SK-N-SH (cell line): ENCODE results near the gene SPO11. TPM values are rescaled to one million over a fixed set of nuclear protein-coding genes. Genes with fewer than 3 reads are reported as not detected.

Source experiments
- CTCF ChIA-PET: fragments of 300-600, 350-600 bp; formaldehyde crosslinking; extraction: SDS; loops from one replicate; lab custom pipeline; 2021; lab: Yijun Ruan, JAX
- POLR2A ChIA-PET: fragments of 350-600 bp; sonication (Branson Sonifier 250); formaldehyde crosslinking; extraction: SDS; loops from one replicate; lab custom pipeline; 2020; ENCODE audit warnings: antibody characterized with exemption, inconsistent platforms; lab: Yijun Ruan, JAX
- DNase-seq: peaks from one replicate; pipeline ENCODE4 v3.0.0; 2012
- H2AFZ ChIP-seq: fragments of 200-600 bp; sonication (generic); 2 replicates; pipeline ENCODE4 v1.8.1; 2016; ENCODE audit warnings: antibody characterized with exemption, mild to moderate bottlenecking, low read depth
- H3F3A ChIP-seq: fragments of 200-600 bp; sonication (generic); replicated peaks from 2 replicates; pipeline ENCODE3; 2016; ENCODE audit warnings: antibody characterized with exemption, mild to moderate bottlenecking; ENCODE audit not compliant: insufficient read depth
- H3K27ac ChIP-seq, 2 experiments: fragments of 200-500 bp in 1 of 2; fragments of 200-600 bp in 1 of 2; sonication (Bioruptor generic) in 1 of 2; sonication (generic), shearing (Covaris generic) in 1 of 2; 2 replicates each; pipeline versions ENCODE4 v1.5.1 to v1.6.1; 2014 to 2016; ENCODE audit warnings: low read depth in 2 of 2, inconsistent platforms in 1 of 2, low read length in 1 of 2, mild to moderate bottlenecking in 1 of 2, mixed read lengths in 1 of 2
- H3K27me3 ChIP-seq: fragments of 200-600 bp; sonication (generic), shearing (Covaris generic); 2 replicates; pipeline ENCODE4 v1.6.1; 2016; ENCODE audit warnings: mixed run types; ENCODE audit not compliant: insufficient read depth
- H3K36me3 ChIP-seq, 2 experiments: fragments of 200-500 bp in 1 of 2; fragments of 200-600 bp in 1 of 2; sonication (Bioruptor generic) in 1 of 2; sonication (generic) in 1 of 2; replicated peaks in 1 of 2; 2 replicates each; pipeline versions ENCODE3 to v1.5.1; 2014 to 2016; ENCODE audit warnings: low read length in 1 of 2, mild to moderate bottlenecking in 1 of 2; ENCODE audit not compliant: insufficient read depth in 2 of 2, control insufficient read depth in 1 of 2
- H3K4me1 ChIP-seq, 2 experiments: fragments of 200-500 bp in 1 of 2; fragments of 200-600 bp in 1 of 2; sonication (Bioruptor generic) in 1 of 2; sonication (generic), shearing (Covaris generic) in 1 of 2; 2 replicates each; pipeline versions ENCODE4 v1.5.1 to v1.6.1; 2014 to 2016; ENCODE audit warnings: low read depth in 1 of 2, low read length in 1 of 2, mixed run types in 1 of 2; ENCODE audit not compliant: insufficient read depth in 2 of 2, control insufficient read depth in 1 of 2
- H3K4me2 ChIP-seq: fragments of 200-600 bp; sonication (generic), shearing (Covaris generic); 2 replicates; pipeline ENCODE4 v1.6.1; 2017; ENCODE audit warnings: mixed run types
- H3K4me3 ChIP-seq, 2 experiments: fragments of 200-500 bp in 1 of 2; fragments of 200-600 bp in 1 of 2; sonication (Bioruptor generic) in 1 of 2; sonication (generic), shearing (Covaris generic) in 1 of 2; 2 replicates each; pipeline versions ENCODE4 v1.5.1 to v1.8.1; 2014 to 2016; ENCODE audit warnings: low read depth in 2 of 2, inconsistent platforms in 1 of 2, low read length in 1 of 2, mild to moderate bottlenecking in 1 of 2, mixed read lengths in 1 of 2, moderate library complexity in 1 of 2
- H3K79me2 ChIP-seq: fragments of 200-600 bp; sonication (generic); 2 replicates; pipeline ENCODE4 v1.8.1; 2017; ENCODE audit warnings: mild to moderate bottlenecking; ENCODE audit not compliant: insufficient read depth
- H3K9ac ChIP-seq: fragments of 200-600 bp; sonication (generic); 2 replicates; pipeline ENCODE4 v1.6.1; 2017; ENCODE audit warnings: mixed run types
- H3K9me2 ChIP-seq: fragments of 200-600 bp; sonication (generic); 2 replicates; pipeline ENCODE4 v1.6.1; 2017; ENCODE audit warnings: mixed run types
- H3K9me3 ChIP-seq: fragments of 200-600 bp; sonication (generic); 2 replicates; pipeline ENCODE4 v1.6.1; 2017; ENCODE audit warnings: mixed run types, mild to moderate bottlenecking, moderate library complexity
- H4K20me1 ChIP-seq: fragments of 200-600 bp; sonication (generic); 2 replicates; pipeline ENCODE4 v1.6.1; 2017; ENCODE audit warnings: mild to moderate bottlenecking, mixed run types; ENCODE audit not compliant: insufficient read depth
- EP300 ChIP-seq, 2 experiments: IDR thresholded peaks; 2 replicates each; pipeline versions ENCODE4 v1.4.0 to v1.6.1; 2012; ENCODE audit warnings: borderline replicate concordance in 1 of 2, low read depth in 1 of 2, low read length in 1 of 2
- FOXJ3 ChIP-seq: sonication (generic); formaldehyde crosslinking; IDR thresholded peaks from 2 replicates; pipeline ENCODE4 v1.5.1; 2020; ENCODE audit warnings: mild to moderate bottlenecking, missing genetic modification reagents
- FOXM1 ChIP-seq: IDR thresholded peaks from 2 replicates; pipeline ENCODE4 v1.4.0; 2012; ENCODE audit warnings: low read depth, mild to moderate bottlenecking
- GATA2 ChIP-seq: sonication (generic); formaldehyde crosslinking; IDR thresholded peaks from 2 replicates; pipeline ENCODE4 v1.5.0; 2020; ENCODE audit warnings: mild to moderate bottlenecking, missing genetic modification reagents
- JUND ChIP-seq: IDR thresholded peaks from 2 replicates; pipeline ENCODE4 v1.4.0; 2012
- MEF2A ChIP-seq: IDR thresholded peaks from 2 replicates; pipeline ENCODE4 v1.4.0; 2012; ENCODE audit warnings: low read depth, borderline replicate concordance
- NRF1 ChIP-seq: IDR thresholded peaks from 2 replicates; pipeline ENCODE4 v1.6.1; 2012; ENCODE audit warnings: low read depth, mild to moderate bottlenecking, low read length
- RAD21 ChIP-seq: IDR thresholded peaks from 2 replicates; pipeline ENCODE4 v1.6.1; 2012; ENCODE audit warnings: mild to moderate bottlenecking, low read length
- RCOR1 ChIP-seq: fragments of 150-350 bp; IDR thresholded peaks from 2 replicates; pipeline ENCODE4 v1.6.1; 2017; ENCODE audit warnings: antibody characterized with exemption, low read length
- RFX5 ChIP-seq: IDR thresholded peaks from 2 replicates; pipeline ENCODE4 v1.6.1; 2012; ENCODE audit warnings: mild to moderate bottlenecking, improper control_type of control experiment, low read length
- RXRA ChIP-seq: IDR thresholded peaks from 2 replicates; pipeline ENCODE4 v1.4.0; 2012; ENCODE audit warnings: low read depth, mild to moderate bottlenecking, borderline replicate concordance
- SIN3A ChIP-seq: IDR thresholded peaks from 2 replicates; pipeline ENCODE4 v1.6.1; 2012; ENCODE audit warnings: low read depth, mild to moderate bottlenecking, low read length, moderate library complexity, borderline replicate concordance
- SMC3 ChIP-seq: IDR thresholded peaks from 2 replicates; pipeline ENCODE4 v1.6.1; 2012; ENCODE audit warnings: low read depth, low read length, improper control_type of control experiment
- TAF1 ChIP-seq: IDR thresholded peaks from 2 replicates; pipeline ENCODE4 v1.6.1; 2012; ENCODE audit warnings: low read depth, mild to moderate bottlenecking, low read length, moderate library complexity, borderline replicate concordance
- YY1 ChIP-seq: IDR thresholded peaks from 2 replicates; pipeline ENCODE4 v1.4.0; 2012; ENCODE audit warnings: low read depth, mild to moderate bottlenecking
- WGBS: methylation state at CpG from one replicate; pipeline ENCODE4 v1.1.6; 2017; ENCODE audit warnings: low lambda C conversion rate; 5-methylcytosine and 5-hydroxymethylcytosine counted together
- polyA plus RNA-seq, 3 experiments: library from polyadenylated mRNA; depleted of rRNA; stranded (reverse); fragments of >200 nt; gene quantifications; 2 replicates each; pipeline ENCODE4 v1.2.3, GENCODE V29; 2012
- TF ChIP-seq, protein P1 (sequence below): fragments of 150-350 bp; IDR thresholded peaks from 2 replicates; pipeline ENCODE4 v1.6.1; 2016; ENCODE audit warnings: mild to moderate bottlenecking, low read depth, low read length
- TF ChIP-seq, protein P2 (sequence below): IDR thresholded peaks from 2 replicates; pipeline ENCODE4 v1.4.0; 2012; ENCODE audit warnings: low read depth, borderline replicate concordance
- TF ChIP-seq, protein P3 (sequence below): IDR thresholded peaks from 2 replicates; pipeline ENCODE4 v1.4.0; 2012; ENCODE audit warnings: low read depth, borderline replicate concordance
- TF ChIP-seq, protein P4 (sequence below): IDR thresholded peaks from 2 replicates; pipeline ENCODE4 v1.6.1; 2012; ENCODE audit warnings: mild to moderate bottlenecking, low read depth, low read length, moderate library complexity

Gene SPO11
- polyA plus RNA-seq, 1 of the 3 experiments (the other 2 are of a cell fraction) = not detected

DNA sequence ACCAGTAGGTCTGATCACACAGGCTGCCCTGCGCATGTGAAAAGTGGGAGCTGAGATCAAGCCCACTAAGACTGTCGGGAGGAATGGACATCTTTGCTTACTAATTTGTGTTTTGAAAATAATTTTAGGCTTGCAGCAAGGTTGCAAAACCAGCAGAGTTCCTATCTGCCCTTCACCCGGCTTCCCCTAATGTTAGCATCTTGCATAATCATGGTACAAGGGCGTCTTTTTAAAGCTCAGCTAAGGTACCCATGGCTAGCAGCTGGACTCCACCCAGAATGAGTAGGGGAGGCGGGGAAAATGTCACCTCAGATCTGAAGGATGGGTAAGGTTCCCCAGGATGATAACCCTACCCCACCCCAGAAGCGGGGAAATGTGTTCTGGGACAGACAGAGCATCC is 37.9 kb upstream of the SPO11 start:
- WGBS = 27% methylated on average over 6 of the region's 6 CpGs
- TF ChIP-seq TAF1 = no peak
- TF ChIP-seq FOXJ3 = no peak
- no peak for TF ChIP-seq RXRA
- TF ChIP-seq YY1 = no peak
- TF ChIP-seq, protein P1, sequence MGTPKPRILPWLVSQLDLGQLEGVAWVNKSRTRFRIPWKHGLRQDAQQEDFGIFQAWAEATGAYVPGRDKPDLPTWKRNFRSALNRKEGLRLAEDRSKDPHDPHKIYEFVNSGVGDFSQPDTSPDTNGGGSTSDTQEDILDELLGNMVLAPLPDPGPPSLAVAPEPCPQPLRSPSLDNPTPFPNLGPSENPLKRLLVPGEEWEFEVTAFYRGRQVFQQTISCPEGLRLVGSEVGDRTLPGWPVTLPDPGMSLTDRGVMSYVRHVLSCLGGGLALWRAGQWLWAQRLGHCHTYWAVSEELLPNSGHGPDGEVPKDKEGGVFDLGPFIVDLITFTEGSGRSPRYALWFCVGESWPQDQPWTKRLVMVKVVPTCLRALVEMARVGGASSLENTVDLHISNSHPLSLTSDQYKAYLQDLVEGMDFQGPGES = no peak
- TF ChIP-seq EP300 (IDR thresholded peaks at IDR 0.05; ENCODE audit: borderline replicate concordance in 1 of 2, low read depth in 1 of 2, low read length in 1 of 2) = no peak
- TF ChIP-seq GATA2 (CRISPR knock-in tag) = no peak
- TF ChIP-seq RAD21 = no peak
- TF ChIP-seq FOXM1 = no peak
- TF ChIP-seq, protein P2, sequence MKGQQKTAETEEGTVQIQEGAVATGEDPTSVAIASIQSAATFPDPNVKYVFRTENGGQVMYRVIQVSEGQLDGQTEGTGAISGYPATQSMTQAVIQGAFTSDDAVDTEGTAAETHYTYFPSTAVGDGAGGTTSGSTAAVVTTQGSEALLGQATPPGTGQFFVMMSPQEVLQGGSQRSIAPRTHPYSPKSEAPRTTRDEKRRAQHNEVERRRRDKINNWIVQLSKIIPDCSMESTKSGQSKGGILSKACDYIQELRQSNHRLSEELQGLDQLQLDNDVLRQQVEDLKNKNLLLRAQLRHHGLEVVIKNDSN = no peak
- TF ChIP-seq, protein P3, sequence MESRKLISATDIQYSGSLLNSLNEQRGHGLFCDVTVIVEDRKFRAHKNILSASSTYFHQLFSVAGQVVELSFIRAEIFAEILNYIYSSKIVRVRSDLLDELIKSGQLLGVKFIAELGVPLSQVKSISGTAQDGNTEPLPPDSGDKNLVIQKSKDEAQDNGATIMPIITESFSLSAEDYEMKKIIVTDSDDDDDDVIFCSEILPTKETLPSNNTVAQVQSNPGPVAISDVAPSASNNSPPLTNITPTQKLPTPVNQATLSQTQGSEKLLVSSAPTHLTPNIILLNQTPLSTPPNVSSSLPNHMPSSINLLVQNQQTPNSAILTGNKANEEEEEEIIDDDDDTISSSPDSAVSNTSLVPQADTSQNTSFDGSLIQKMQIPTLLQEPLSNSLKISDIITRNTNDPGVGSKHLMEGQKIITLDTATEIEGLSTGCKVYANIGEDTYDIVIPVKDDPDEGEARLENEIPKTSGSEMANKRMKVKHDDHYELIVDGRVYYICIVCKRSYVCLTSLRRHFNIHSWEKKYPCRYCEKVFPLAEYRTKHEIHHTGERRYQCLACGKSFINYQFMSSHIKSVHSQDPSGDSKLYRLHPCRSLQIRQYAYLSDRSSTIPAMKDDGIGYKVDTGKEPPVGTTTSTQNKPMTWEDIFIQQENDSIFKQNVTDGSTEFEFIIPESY = no peak
- no peak for TF ChIP-seq JUND
- TF ChIP-seq MEF2A = no peak
- no peak for TF ChIP-seq NRF1
- no peak for TF ChIP-seq RFX5
- no peak for TF ChIP-seq SMC3
- TF ChIP-seq SIN3A = no peak
- no peak for TF ChIP-seq RCOR1
- TF ChIP-seq, protein P4, sequence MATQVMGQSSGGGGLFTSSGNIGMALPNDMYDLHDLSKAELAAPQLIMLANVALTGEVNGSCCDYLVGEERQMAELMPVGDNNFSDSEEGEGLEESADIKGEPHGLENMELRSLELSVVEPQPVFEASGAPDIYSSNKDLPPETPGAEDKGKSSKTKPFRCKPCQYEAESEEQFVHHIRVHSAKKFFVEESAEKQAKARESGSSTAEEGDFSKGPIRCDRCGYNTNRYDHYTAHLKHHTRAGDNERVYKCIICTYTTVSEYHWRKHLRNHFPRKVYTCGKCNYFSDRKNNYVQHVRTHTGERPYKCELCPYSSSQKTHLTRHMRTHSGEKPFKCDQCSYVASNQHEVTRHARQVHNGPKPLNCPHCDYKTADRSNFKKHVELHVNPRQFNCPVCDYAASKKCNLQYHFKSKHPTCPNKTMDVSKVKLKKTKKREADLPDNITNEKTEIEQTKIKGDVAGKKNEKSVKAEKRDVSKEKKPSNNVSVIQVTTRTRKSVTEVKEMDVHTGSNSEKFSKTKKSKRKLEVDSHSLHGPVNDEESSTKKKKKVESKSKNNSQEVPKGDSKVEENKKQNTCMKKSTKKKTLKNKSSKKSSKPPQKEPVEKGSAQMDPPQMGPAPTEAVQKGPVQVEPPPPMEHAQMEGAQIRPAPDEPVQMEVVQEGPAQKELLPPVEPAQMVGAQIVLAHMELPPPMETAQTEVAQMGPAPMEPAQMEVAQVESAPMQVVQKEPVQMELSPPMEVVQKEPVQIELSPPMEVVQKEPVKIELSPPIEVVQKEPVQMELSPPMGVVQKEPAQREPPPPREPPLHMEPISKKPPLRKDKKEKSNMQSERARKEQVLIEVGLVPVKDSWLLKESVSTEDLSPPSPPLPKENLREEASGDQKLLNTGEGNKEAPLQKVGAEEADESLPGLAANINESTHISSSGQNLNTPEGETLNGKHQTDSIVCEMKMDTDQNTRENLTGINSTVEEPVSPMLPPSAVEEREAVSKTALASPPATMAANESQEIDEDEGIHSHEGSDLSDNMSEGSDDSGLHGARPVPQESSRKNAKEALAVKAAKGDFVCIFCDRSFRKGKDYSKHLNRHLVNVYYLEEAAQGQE = no peak
- TF ChIP-seq, all 33 proteins: peak for 0
- no peak for DNase-seq
- no peak overlapping the region for H3K9ac ChIP-seq
- no peaks in the 10 kb centered on the region for H3F3A ChIP-seq
- no peak overlapping the region for H2AFZ ChIP-seq
- H3K4me3 ChIP-seq = no peak overlapping the region
- H4K20me1 ChIP-seq = no peaks in the 10 kb centered on the region
- H3K36me3 ChIP-seq = no peaks in the 10 kb centered on the region
- H3K27me3 ChIP-seq = no peaks in the 10 kb centered on the region
- ChIA-PET POLR2A (no interaction called here), CTCF (no interaction called here)
- no peaks in the 10 kb centered on the region for H3K9me3 ChIP-seq
- no peak overlapping the region for H3K27ac ChIP-seq
- H3K79me2 ChIP-seq = no peaks in the 10 kb centered on the region
- H3K4me2 ChIP-seq = no peak overlapping the region
- no peaks in the 10 kb centered on the region for H3K9me2 ChIP-seq
- peaks cover 0 to 3% of the 10 kb centered on the region in 2 experiments; a peak in 1 of 4 replicates for H3K4me1 ChIP-seq
